Psoas muscle (tissue), 8 donors: ENCODE results near the gene APLN. TPM values are rescaled to one million over a fixed set of nuclear protein-coding genes. Genes with fewer than 3 reads are reported as not detected.

ENCODE experiments used
- ATAC-seq, 4 donors: fragments of 200-7000 bp; cut with Tn5 transposase; one replicate each; pipeline ENCODE4 v1.9.1; 2020; ENCODE audit warnings: moderate library complexity in 3 of 4, mild to moderate bottlenecking in 2 of 4
- DNase-seq, 2 donors: peaks; one replicate each; pipeline ENCODE4 v3.0.0-alpha.2; 2020
- H3K27ac ChIP-seq: fragments of 200-600 bp; one replicate; pipeline ENCODE4 v1.8.0; 2022
- H3K27me3 ChIP-seq, 3 donors: fragments of 200-600 bp in 1 of 3; one replicate each; pipeline versions ENCODE4 v1.6.1 to v1.8.0; 2013 to 2022; ENCODE audit warnings: low read length in 2 of 3, mild to moderate bottlenecking in 2 of 3, moderate library complexity in 1 of 3; ENCODE audit not compliant: insufficient read depth in 3 of 3
- H3K36me3 ChIP-seq, 2 donors: fragments of 200-600 bp in 1 of 2; one replicate each; pipeline versions ENCODE4 v1.6.1 to v1.8.0; 2013 to 2022; ENCODE audit warnings: low read depth in 1 of 2, mild to moderate bottlenecking in 1 of 2, moderate library complexity in 1 of 2; ENCODE audit not compliant: insufficient read depth in 1 of 2
- H3K4me1 ChIP-seq: fragments of 200-600 bp; one replicate; pipeline ENCODE4 v1.8.0; 2022
- H3K4me3 ChIP-seq: fragments of 200-600 bp; one replicate; pipeline ENCODE4 v1.8.0; 2022; ENCODE audit warnings: mild to moderate bottlenecking
- H3K9me3 ChIP-seq: fragments of 200-600 bp; one replicate; pipeline ENCODE4 v1.8.0; 2022
- CTCF ChIP-seq: fragments of 200-600 bp; IDR thresholded peaks from one replicate; pipeline ENCODE4 v1.8.0; 2022; ENCODE audit warnings: antibody characterized with exemption
- WGBS, 3 donors: extraction: QIAGEN DNeasy Blood & Tissue Kit; methylation state at CpG; one replicate each; pipeline versions ENCODE4 v1.1.6 to v1.1.7; 2013; 5-methylcytosine and 5-hydroxymethylcytosine counted together
- intact Hi-C, 2 donors: fragments of 100-400 bp; cut with DNase I; formaldehyde crosslinking; loops; one replicate each; pipeline versions ENCODE4 v1.11.0 to v1.14.2; 2022
- polyA plus RNA-seq, 3 donors: library from polyadenylated mRNA; stranded (reverse); fragments of 200-250 nt; gene quantifications; one replicate each; pipeline ENCODE4 v1.2.3, GENCODE V29; 2013
- total RNA-seq, 4 donors: library from RNA; stranded (reverse); fragmentation: NEBNext Ultra II Directional in 2 of 4; extraction: Animal tissue kit (Norgen Biotek cat#: 25700) in 2 of 4; gene quantifications; one replicate each; pipeline versions ENCODE4 v1.2.1 to v1.2.4, GENCODE V29; 2021 to 2023
- donor health status: healthy with polysubstance abuse.
- donor health status: DM: no; HTN: no; CAD: no; lungs with moderate emphysema.
- donor health status: Bipolar disorder and iron deficiency.
- donor health status: healthy.
- donor health status: DM: yes; HTN: yes; CAD: no.
- donor health status: DM: no; HTN: no; CAD: no.
- donor health status: DM: no; HTN: no; CAD: no.
- donor health status: DM: yes; HTN: yes; CAD: no.

Gene APLN
- total and polyA plus RNA-seq, 7 donors: 0.13 to 4.1 (median 0.86) TPM

GRCh38 chrX:129599499-129599898 lies 55.3 kb downstream of the APLN start:
- H3K9me3 ChIP-seq: no peaks in the 10 kb centered on the region
- no peaks in the 10 kb centered on the region for H3K4me1 ChIP-seq
- H3K4me3 ChIP-seq: no peak overlapping the region
- ATAC-seq: no peak
- DNase-seq: no peak
- peaks cover 0 to 9% of the 10 kb centered on the region in 2 donors for H3K36me3 ChIP-seq
- intact Hi-C loops: no loop called here
- no peak overlapping the region for H3K27ac ChIP-seq
- peaks cover 0 to 4% (median 0%) of the 10 kb centered on the region in 3 donors for H3K27me3 ChIP-seq
- TF ChIP-seq CTCF: no peak
- 69 to 83% (median 76%) methylated on average over 5 of the region's 5 CpGs for WGBS, 3 donors

GRCh38 chrX:129597905-129598304 lies 56.9 kb downstream of the APLN start:
- TF ChIP-seq CTCF: no peak
- H3K4me3 ChIP-seq: no peak overlapping the region
- no peak for DNase-seq
- intact Hi-C loops: no loop called here
- peaks cover 0 to 11% of the 10 kb centered on the region in 2 donors for H3K36me3 ChIP-seq
- 74 to 83% (median 76%) methylated on average over 5 of the region's 5 CpGs for WGBS, 3 donors
- peaks cover 0 to 4% (median 0%) of the 10 kb centered on the region in 3 donors for H3K27me3 ChIP-seq
- H3K9me3 ChIP-seq: no peaks in the 10 kb centered on the region
- ATAC-seq: no peak
- H3K4me1 ChIP-seq: peaks cover 7% of the 10 kb centered on the region
- H3K27ac ChIP-seq: no peak overlapping the region

- Histone ChIP-seq H3K27ac (no peak overlapping the region), H3K9me3 (no peaks in the 10 kb centered on the region), H3K36me3 (peaks cover 0 to 17% of the 10 kb centered on the region in 2 donors), H3K4me1 (peaks cover 12% of the 10 kb centered on the region), H3K27me3 (peaks cover 0 to 4% (median 0%) of the 10 kb centered on the region in 3 donors), H3K4me3 (no peak overlapping the region)
- intact Hi-C loops: no loop called here
- ATAC-seq (no peak), DNase-seq (no peak)
- no peak for TF ChIP-seq CTCF
- 65 to 90% (median 82%) methylated on average over 5 of the region's 5 CpGs for WGBS, 3 donors
Observed at GRCh38 chrX:129596077-129596476, 58.7 kb downstream of the APLN start.

Other genes starting within 250 kb of the APLN start
- gene SMARCA1, start 131.5 kb downstream of the APLN start, total RNA-seq: 10 to 100 TPM; 14.2 to 29.3 (median 21.5) TPM
- 10 to 100 TPM in 1 of 3 donors, 1 to 10 TPM in 2; 8.5 to 13.6 (median 9.3) TPM for gene SMARCA1, start 131.5 kb downstream of the APLN start, polyA plus RNA-seq
- gene OCRL, start 114.7 kb downstream of the APLN start, total RNA-seq: 10 to 100 TPM in 3 of 4 donors, 1 to 10 TPM in 1; 9.0 to 14.8 (median 11.3) TPM
- gene OCRL, start 114.7 kb downstream of the APLN start, polyA plus RNA-seq: 10 to 100 TPM in 1 of 3 donors, 1 to 10 TPM in 2; 5.1 to 11.3 (median 5.2) TPM
- under 1 TPM; 0.25 to 0.97 (median 0.49) TPM for gene XPNPEP2, start 84.0 kb upstream of the APLN start, total RNA-seq
- gene XPNPEP2, start 84.0 kb upstream of the APLN start, polyA plus RNA-seq: under 1 TPM; 0.41 to 0.52 (median 0.43) TPM
- 1 to 10 TPM; 1.8 to 2.5 (median 2.3) TPM for gene SASH3, start 125.0 kb upstream of the APLN start, total RNA-seq
- 1 to 10 TPM in 2 of 3 donors, under 1 TPM in 1; 0.58 to 2.2 (median 1.1) TPM for gene SASH3, start 125.0 kb upstream of the APLN start, polyA plus RNA-seq
- 10 to 100 TPM; 13.8 to 30.3 (median 17.6) TPM for gene ZDHHC9, start 188.9 kb upstream of the APLN start, total RNA-seq
- gene ZDHHC9, start 188.9 kb upstream of the APLN start, polyA plus RNA-seq: 10 to 100 TPM in 2 of 3 donors, 1 to 10 TPM in 1; 8.7 to 32.7 (median 13.5) TPM